Small intestine (tissue), 7 donors: ENCODE measurements around the gene PRDM16. TPM values are rescaled to one million over a fixed set of nuclear protein-coding genes. Genes with fewer than 3 reads are reported as not detected.

Experiments used
- DNase-seq, 2 donors: peaks; one replicate each; pipeline versions ENCODE4 v3.0.0 to v3.0.0-alpha.2; 2013
- FAIRE-seq: peaks from 2 replicates; lab custom pipeline; 2012; peaks lifted over from hg19 to GRCh38; lab: Jason Lieb, UNC
- H3K27ac ChIP-seq, 3 donors: one replicate each; pipeline ENCODE4 v1.5.1; 2013; ENCODE audit warnings: low read length in 2 of 3, mild to moderate bottlenecking in 2 of 3, control low read depth in 1 of 3, inconsistent platforms in 1 of 3, low read depth in 1 of 3, moderate library complexity in 1 of 3
- H3K27me3 ChIP-seq, 3 donors: one replicate each; pipeline ENCODE4 v1.6.1; 2013; ENCODE audit warnings: low read length in 3 of 3, inconsistent platforms in 1 of 3; ENCODE audit not compliant: control insufficient read depth in 3 of 3, insufficient read depth in 3 of 3
- H3K36me3 ChIP-seq, 3 donors: one replicate each; pipeline ENCODE4 v1.6.1; 2013; ENCODE audit warnings: low read length in 3 of 3, inconsistent platforms in 1 of 3, low read depth in 1 of 3, mild to moderate bottlenecking in 1 of 3, moderate library complexity in 1 of 3; ENCODE audit not compliant: control insufficient read depth in 3 of 3, insufficient read depth in 2 of 3
- H3K4me1 ChIP-seq, 3 donors: one replicate each; pipeline ENCODE4 v1.6.1; 2013; ENCODE audit warnings: low read length in 2 of 3, inconsistent platforms in 1 of 3, low read depth in 1 of 3, mild to moderate bottlenecking in 1 of 3, moderate library complexity in 1 of 3; ENCODE audit not compliant: control insufficient read depth in 3 of 3, insufficient read depth in 2 of 3
- H3K4me3 ChIP-seq, 3 donors: one replicate each; pipeline ENCODE4 v1.5.1; 2013; ENCODE audit warnings: low read length in 3 of 3, control low read depth in 1 of 3, inconsistent platforms in 1 of 3, low read depth in 1 of 3, mild to moderate bottlenecking in 1 of 3, moderate library complexity in 1 of 3
- H3K9me3 ChIP-seq, 2 donors: one replicate each; pipeline ENCODE4 v1.6.1; 2013; ENCODE audit warnings: low read depth in 1 of 2, low read length in 1 of 2; ENCODE audit not compliant: control insufficient read depth in 2 of 2, insufficient read depth in 1 of 2
- WGBS, 3 donors: extraction: QIAGEN DNeasy Blood & Tissue Kit; methylation state at CpG; one replicate each; pipeline ENCODE4 v1.1.7; 2013; 5-methylcytosine and 5-hydroxymethylcytosine counted together
- polyA plus RNA-seq, 4 donors: library from polyadenylated mRNA; stranded (reverse) in 3 of 4; unstranded in 1 of 4; fragments of 200-250 nt in 3 of 4; fragments of 120-200 nt in 1 of 4; gene quantifications; one replicate each; pipeline versions ENCODE4 v1.2.1 to v1.2.3, GENCODE V29; 2013
- donor health status: healthy with polysubstance abuse.
- donor health status: control.
- donor health status: control.
- donor health status: Bipolar disorder and iron deficiency.
- donor health status: healthy.

Gene PRDM16
- polyA plus RNA-seq, 4 donors: 5.4 to 11.4 (median 8.2) TPM

DNA sequence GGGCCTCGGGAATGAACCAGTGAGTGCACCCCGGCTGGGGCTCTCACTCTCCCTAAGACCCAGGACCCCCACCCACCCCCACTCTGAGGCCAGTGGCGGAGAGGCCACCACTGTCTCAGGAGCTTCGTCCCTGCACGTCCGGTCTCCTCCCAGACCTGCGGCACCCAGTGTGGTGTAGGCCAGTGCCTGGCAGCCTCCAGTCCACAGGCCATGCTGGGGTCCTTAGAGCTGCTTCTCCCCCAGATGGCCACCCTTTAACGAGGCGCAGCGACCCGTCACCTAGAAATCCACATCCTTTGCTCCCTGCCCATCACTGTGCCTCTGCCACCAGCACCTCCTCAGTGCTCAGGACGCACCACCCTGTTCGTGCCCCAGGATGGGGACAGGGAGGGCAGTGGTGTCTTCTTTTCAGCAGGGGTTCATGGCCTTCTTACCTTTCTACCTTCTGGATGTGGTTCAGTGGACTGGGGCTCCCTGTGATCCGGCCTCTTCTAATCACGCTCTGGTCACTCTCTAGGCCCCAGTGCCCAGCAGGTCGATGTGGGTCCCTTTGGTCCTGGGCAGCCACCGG is 253.5 kb downstream of the PRDM16 start:
- no peaks in the 10 kb centered on the region for H3K27me3 ChIP-seq
- FAIRE-seq (no peak), DNase-seq (peak; percentile 15 to 48)
- peaks cover 3 to 78% (median 5%) of the 10 kb centered on the region in 3 donors for H3K4me1 ChIP-seq
- H3K27ac ChIP-seq: peak overlapping the region; percentile 50 to 95 (median 84)
- WGBS, 3 donors: 23 to 62% (median 53%) methylated on average over 17 of the region's 17 CpGs
- peaks cover 0 to 23% (median 0%) of the 10 kb centered on the region in 3 donors for H3K36me3 ChIP-seq
- H3K4me3 ChIP-seq: peak overlapping the region in 1 of 3 donors; percentile 64
- no peaks in the 10 kb centered on the region for H3K9me3 ChIP-seq

DNA sequence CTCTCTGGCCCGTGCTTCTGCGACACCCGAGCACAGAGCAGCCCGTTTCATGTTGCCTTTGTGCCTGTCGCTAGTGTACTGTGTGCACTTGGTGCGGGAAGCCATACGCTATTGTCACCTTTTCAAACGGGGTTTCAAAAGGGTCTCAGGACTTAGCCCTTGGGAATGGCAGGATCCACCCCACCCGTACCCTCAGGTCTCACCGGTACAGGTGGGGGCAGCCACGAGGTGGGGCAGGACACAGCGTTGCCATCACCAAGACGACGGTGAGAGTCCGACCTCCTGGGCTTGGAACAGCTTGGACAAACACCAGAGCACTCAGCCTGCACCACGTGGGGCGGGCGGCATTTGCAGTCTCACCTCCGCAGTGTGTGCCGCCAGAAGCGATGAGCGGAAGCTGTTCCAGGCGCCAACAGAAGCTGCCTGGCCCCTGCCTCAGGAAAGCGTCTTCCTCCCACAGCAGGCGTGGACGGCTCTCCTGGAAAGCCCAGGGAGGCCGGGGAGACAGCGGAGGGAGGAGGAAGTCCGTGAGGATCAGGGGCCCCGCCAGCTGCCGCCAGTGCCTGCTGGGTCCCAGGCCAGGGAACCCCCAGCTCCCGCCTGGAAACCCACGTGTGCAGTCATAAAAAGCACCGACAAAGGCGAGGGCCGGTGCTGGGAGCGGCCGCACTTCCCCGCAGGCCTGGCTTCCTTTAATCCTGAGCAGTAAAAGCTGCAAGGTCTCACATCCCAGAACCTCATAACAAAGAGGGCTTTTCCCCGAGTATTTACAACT is 254.2 kb downstream of the PRDM16 start:
- Histone ChIP-seq H3K27me3 (no peaks in the 10 kb centered on the region), H3K4me3 (peak overlapping the region in 1 of 3 donors; percentile 64), H3K36me3 (peaks cover 0 to 20% (median 0%) of the 10 kb centered on the region in 3 donors), H3K27ac (peak overlapping the region; percentile 50 to 95 (median 84)), H3K4me1 (peaks cover 3 to 85% (median 5%) of the 10 kb centered on the region in 3 donors), H3K9me3 (no peaks in the 10 kb centered on the region)
- WGBS, 3 donors: 10 to 39% (median 19%) methylated on average over 39 to 40 of the region's 40 CpGs
- DNase-seq: peak; percentile 83 to 94
- no peak for FAIRE-seq

DNA sequence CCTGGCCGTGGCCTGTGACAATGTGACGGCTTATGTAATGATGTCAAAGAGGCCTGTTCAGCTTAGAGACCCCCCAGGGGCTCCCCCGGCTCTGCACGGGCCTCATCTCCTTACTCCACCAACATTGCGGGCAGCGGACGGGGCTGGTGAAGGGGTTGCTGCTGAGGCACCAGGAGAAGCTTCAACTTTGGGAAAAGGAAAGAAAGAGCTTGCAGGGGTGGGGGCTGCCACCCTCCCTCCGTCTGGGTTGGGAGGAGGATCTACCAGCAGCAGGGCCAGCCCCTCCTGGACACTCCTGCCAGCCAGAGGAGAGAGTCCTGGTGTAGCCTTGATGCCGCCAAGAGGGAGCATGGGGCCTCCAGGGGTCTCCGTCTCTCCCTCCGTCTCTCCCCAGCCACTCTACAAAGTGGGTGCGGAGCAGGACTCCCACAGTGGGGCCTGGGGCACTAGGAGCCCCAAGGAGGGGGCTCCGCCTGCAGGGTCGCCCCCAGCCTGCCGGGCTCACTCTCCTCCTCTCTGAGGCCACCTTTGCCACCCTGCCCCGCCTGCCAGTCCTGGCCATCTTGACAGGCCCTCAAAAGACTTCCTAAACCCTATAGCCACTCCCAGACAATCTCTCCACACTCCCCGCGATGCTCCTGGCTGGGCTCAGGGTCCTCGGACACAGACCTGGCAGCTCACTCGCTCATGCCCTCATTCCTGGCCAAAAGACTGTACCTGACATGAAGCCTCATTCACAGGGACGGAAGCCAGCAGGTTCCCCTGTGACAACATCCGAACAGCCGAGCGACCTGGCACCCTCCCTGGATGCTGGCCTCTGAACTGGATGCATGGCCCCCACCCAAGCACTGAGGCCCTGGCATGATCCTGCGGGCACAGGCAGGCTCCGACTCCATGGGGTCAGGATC is 255.0 kb downstream of the PRDM16 start:
- Histone ChIP-seq H3K4me1 (peaks cover 3 to 87% (median 5%) of the 10 kb centered on the region in 3 donors), H3K36me3 (peaks cover 0 to 20% (median 0%) of the 10 kb centered on the region in 3 donors), H3K4me3 (peak overlapping the region in 1 of 3 donors; percentile 64), H3K27ac (peak overlapping the region; percentile 15 to 95 (median 84)), H3K9me3 (no peaks in the 10 kb centered on the region), H3K27me3 (no peaks in the 10 kb centered on the region)
- 53 to 75% (median 60%) methylated on average over 24 to 26 of the region's 26 CpGs for WGBS, 3 donors
- no peak for DNase-seq
- no peak for FAIRE-seq

DNA sequence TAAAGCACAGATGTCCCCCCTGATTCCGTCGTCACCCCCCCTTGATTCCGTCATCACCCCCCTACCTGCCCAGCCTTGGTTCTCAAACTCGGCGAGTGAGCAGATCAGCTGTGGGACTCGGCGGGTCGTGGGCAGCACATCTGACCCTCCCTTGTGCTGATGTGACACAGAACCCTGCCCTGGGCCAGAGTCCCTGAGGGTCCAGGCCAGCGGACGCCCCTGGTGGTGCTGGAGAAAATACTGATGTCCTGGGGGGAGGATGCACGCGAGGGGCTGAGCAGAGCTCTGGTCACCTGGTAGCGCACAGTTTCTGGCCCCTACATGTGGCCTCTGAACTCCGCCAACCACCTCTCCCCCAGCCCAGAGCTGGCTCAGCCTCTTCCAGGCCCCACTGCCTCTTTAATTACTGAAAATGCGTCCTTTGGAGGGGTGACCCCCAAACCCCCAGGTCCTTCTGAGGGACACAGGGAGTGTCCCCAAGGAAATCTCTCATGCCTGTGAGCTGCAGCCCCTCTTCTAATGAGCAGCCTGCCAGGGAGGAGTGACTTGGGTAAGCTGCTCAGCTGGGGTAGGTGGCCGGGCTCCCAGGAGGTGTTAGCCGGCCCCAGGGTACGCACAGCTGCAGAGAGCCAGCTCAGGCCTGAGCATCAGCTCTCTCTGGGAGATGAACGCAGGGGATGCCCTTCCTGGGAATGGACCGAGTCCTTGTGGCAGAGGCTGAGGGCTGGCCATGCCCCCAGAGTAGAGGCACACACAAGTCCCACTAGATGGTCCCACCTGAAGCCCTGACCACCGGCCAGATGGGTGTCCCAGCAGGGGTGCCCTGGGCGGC is 255.9 kb downstream of the PRDM16 start:
- Histone ChIP-seq H3K9me3 (no peaks in the 10 kb centered on the region), H3K27me3 (no peaks in the 10 kb centered on the region), H3K4me3 (no peak overlapping the region), H3K27ac (no peak overlapping the region), H3K36me3 (peaks cover 0 to 15% (median 0%) of the 10 kb centered on the region in 3 donors), H3K4me1 (peaks cover 0 to 85% (median 1%) of the 10 kb centered on the region in 3 donors)
- DNase-seq: no peak
- WGBS, 3 donors: 89 to 91% (median 90%) methylated on average over 22 of the region's 22 CpGs
- FAIRE-seq: no peak

DNA sequence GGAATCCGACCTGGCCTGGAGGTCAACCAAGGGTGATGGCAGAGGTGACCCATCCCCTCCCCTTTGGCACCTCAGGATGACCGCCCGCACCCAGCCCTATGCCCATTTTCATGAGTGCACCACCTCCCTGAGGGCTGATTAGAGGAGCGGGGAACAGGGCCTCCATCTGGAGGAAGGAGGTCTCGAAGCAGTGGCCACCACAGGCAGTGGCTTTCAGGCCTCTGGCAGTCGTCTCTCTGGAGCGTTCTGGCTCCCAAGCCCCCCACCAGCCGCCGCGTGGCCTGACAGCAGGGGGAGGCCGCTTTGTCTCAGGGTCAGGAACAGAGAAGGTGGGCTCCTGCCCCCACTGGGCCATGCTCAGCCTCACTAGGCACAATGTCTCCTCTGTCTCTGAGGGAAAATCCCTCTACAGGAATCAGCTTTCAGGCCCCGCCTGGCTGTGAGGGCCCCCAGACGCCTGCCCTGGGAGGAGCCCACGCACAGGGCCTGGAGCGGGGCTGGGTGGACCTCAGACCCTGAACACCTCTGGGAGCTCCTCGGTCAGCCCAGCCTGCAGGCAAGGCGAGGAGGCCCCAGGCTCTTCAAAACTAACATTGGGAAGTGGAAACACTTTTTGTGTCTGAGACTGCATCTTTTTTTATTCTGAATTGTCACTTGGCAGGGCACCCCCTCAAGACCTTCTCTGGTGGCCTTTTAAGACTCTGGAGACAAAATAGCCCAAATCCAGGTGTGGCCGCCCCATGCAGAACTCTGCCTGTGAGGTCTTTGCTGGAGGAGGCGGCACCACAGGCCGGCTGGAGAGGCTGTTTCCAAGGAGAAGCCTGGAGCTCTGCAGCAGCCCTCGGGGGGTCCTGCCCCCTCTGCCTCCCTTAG is 257.7 kb downstream of the PRDM16 start:
- H3K4me1 ChIP-seq: peaks cover 0 to 84% (median 1%) of the 10 kb centered on the region in 3 donors

GRCh38 chr1:3327389-3327702 is 258.3 kb downstream of the PRDM16 start:
- H3K4me3 ChIP-seq: no peak overlapping the region
- no peaks in the 10 kb centered on the region for H3K9me3 ChIP-seq
- peaks cover 0 to 80% (median 0%) of the 10 kb centered on the region in 3 donors for H3K4me1 ChIP-seq
- DNase-seq (no peak), FAIRE-seq (no peak)
- peak overlapping the region in 1 of 3 donors; percentile 68 for H3K27ac ChIP-seq
- WGBS, 3 donors: 83 to 91% (median 87%) methylated on average over 15 of the region's 15 CpGs
- peaks cover 0 to 12% (median 0%) of the 10 kb centered on the region in 3 donors for H3K36me3 ChIP-seq
- no peaks in the 10 kb centered on the region for H3K27me3 ChIP-seq

More for the DNA sequence above, 257.7 kb downstream of the PRDM16 start:
- Histone ChIP-seq H3K9me3 (no peaks in the 10 kb centered on the region), H3K36me3 (peaks cover 0 to 12% (median 0%) of the 10 kb centered on the region in 3 donors), H3K27ac (peak overlapping the region in 1 of 3 donors; percentile 68), H3K27me3 (no peaks in the 10 kb centered on the region), H3K4me3 (no peak overlapping the region)
- FAIRE-seq: no peak
- WGBS, 3 donors: 81 to 83% (median 82%) methylated on average over 20 to 21 of the region's 21 CpGs
- DNase-seq: peak in 1 of 2 donors; percentile 73

DNA sequence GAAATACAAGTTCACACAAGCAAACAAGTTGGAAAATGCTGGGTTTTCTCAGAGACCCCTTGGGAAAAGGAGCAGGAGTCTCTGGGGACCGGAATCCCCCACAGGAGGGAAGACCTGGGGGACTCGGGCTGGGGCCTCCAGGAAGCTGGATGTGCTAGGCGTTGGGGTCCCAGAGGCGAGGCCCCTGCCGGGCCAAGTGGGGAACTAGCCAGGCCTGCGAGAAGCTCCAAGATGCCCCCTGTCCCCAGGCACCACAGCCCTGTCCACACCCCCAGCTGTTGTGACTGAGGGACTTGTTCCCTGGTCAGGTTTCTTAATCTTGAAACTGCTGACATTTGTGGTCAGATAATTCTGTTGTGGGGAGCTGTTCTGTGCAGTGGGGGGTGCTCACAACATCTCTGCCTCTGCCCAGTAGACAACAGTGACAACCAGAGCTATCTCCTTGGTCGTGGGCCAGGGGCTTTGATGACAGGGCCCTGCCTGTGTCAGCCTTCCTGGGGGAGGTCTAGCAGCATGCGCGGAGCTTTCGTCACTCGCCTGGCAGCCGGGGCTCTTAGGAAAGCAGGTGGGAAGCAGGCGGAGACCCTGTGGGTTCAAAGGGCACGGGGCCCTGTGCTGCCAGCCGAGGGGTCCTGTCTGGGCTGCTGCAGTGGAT is 259.1 kb downstream of the PRDM16 start:
- no peak overlapping the region for H3K27ac ChIP-seq
- FAIRE-seq (no peak), DNase-seq (no peak)
- no peaks in the 10 kb centered on the region for H3K9me3 ChIP-seq
- peaks cover 0 to 76% (median 0%) of the 10 kb centered on the region in 3 donors for H3K4me1 ChIP-seq
- no peaks in the 10 kb centered on the region for H3K27me3 ChIP-seq
- WGBS, 3 donors: 71 to 80% (median 76%) methylated on average over 15 of the region's 15 CpGs
- peaks cover 0 to 8% (median 0%) of the 10 kb centered on the region in 3 donors for H3K36me3 ChIP-seq
- H3K4me3 ChIP-seq: no peak overlapping the region
